Measurements from ENCODE around the gene ZG16B.

ZG16B gene

DNA sequence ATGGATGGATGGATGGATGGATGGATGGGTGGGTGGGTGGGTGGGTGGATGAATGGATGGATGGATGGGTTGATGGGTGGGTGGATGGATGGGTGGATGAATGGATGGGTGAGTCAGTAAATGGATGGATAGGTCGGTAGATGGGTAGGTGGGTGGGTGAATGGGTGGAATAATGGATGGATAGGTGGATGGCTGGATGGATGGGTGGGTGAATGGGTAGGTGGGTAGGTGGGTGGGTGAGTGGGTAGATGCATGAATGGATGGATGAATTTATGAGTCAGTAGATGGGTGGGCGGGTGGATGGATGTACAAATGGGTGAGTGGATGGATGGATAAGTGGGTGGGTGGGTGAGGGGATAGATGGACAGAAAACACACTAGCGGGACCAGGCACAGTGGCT, 4.9 kb downstream of the ZG16B start:
- no peak for DNase-seq
- Histone ChIP-seq H3K9me3 (ENCODE audit: control insufficient read depth, low read length) (no peaks in the 10 kb centered on the region), H3K4me3 (ENCODE audit: insufficient read depth, low read depth, low read length, poor library complexity, severe bottlenecking) (no peak overlapping the region), H3K27ac (ENCODE audit: insufficient read depth, low read length, poor library complexity, severe bottlenecking) (no peak overlapping the region), H3K27me3 (replicated peaks; ENCODE audit: control insufficient read depth, insufficient read depth, low read length, poor library complexity, severe bottlenecking) (no peaks in the 10 kb centered on the region), H3K4me1 (ENCODE audit: control insufficient read depth, insufficient read depth, low read length, poor library complexity, severe bottlenecking) (peaks cover under 1% of the 10 kb centered on the region), H3K36me3 (ENCODE audit: control insufficient read depth, insufficient read depth, low read length) (no peaks in the 10 kb centered on the region)

DNA sequence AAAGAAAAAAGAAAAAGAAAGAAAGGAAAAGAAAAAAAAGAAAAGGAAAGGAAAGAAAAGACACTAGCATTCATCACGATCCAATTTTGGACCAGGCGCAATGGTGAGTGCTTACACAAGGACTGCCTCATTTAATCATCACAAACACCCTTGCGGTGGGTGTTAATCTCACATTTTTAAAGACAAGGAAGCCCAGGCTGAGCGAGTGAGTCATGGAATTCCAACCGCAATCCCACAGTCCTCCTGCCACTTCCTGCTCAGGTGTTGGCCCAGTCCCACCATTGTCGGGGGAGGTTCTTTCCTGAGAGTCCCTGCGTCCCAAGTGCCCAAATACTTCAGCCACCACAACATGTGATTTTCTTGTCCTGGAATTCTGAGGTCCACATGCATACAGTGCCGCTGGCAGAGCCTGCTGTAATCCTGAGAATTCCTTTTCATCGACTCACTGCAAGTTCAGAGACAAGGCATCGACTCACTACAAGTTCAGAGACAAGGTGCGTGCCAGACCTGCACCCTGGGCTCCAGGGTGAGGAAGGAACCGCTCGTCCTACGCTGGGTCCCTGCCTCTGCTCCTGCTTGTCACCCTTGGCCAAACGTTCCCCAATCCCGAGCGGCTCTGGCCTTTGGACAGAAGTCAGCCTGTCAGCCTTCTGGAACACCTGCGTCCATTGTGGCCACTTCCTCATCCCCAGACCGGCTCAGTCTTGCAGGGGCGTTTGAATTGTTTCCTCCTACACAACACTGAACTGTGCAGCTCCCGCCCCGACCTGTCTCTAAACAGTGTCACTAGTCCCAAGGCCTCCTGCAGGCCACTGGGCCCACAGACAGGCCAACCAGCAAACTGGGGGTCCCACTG, 5.8 kb downstream of the ZG16B start:
- Histone ChIP-seq H3K27ac (ENCODE audit: insufficient read depth, low read length, poor library complexity, severe bottlenecking) (no peak overlapping the region), H3K36me3 (ENCODE audit: control insufficient read depth, insufficient read depth, low read length) (no peaks in the 10 kb centered on the region), H3K4me3 (ENCODE audit: insufficient read depth, low read depth, low read length, poor library complexity, severe bottlenecking) (no peak overlapping the region), H3K27me3 (replicated peaks; ENCODE audit: control insufficient read depth, insufficient read depth, low read length, poor library complexity, severe bottlenecking) (no peaks in the 10 kb centered on the region), H3K9me3 (ENCODE audit: control insufficient read depth, low read length) (no peaks in the 10 kb centered on the region), H3K4me1 (ENCODE audit: control insufficient read depth, insufficient read depth, low read length, poor library complexity, severe bottlenecking) (peaks cover 9% of the 10 kb centered on the region)
- no peak for DNase-seq

DNA sequence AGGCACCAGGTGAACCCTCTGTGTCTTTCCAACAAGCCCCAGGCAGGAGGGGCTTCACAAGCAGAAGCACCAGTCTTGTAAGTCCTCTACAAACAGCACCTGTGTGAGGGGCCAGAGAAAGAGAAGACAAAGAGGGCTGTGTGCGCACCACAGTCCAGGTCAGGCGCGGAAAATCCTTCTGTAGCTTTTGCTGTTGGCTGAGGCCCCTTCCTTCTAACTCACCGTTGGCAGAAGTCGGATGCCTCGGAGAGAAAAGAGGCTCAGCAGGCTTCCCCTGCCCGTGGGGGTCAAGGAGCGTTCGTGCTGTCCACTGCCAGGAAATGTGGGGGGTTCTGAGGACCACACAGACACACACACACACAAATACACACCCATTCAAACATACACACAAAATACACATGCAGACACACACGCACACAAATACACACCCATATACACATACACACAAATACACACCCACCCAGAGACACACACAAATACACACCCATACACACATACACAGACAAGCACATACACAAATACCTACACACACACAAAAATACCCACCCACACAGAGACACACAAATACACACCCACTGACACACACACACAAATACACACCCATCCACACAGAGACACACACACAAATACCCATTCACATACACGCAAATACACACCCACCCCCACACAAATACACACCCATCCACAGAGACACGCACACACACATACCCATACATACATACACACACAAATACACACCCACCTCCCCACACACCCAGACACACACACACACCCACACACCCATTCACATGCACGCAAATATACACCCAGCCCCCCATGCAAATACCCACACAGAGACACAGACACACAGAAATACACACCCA, 6.8 kb downstream of the ZG16B start:
- Histone ChIP-seq H3K4me1 (ENCODE audit: control insufficient read depth, insufficient read depth, low read length, poor library complexity, severe bottlenecking) (peaks cover 19% of the 10 kb centered on the region), H3K36me3 (ENCODE audit: control insufficient read depth, insufficient read depth, low read length) (no peaks in the 10 kb centered on the region), H3K27me3 (replicated peaks; ENCODE audit: control insufficient read depth, insufficient read depth, low read length, poor library complexity, severe bottlenecking) (no peaks in the 10 kb centered on the region), H3K27ac (ENCODE audit: insufficient read depth, low read length, poor library complexity, severe bottlenecking) (no peak overlapping the region), H3K9me3 (ENCODE audit: control insufficient read depth, low read length) (no peaks in the 10 kb centered on the region), H3K4me3 (ENCODE audit: insufficient read depth, low read depth, low read length, poor library complexity, severe bottlenecking) (no peak overlapping the region)
- DNase-seq, result no peak

DNA sequence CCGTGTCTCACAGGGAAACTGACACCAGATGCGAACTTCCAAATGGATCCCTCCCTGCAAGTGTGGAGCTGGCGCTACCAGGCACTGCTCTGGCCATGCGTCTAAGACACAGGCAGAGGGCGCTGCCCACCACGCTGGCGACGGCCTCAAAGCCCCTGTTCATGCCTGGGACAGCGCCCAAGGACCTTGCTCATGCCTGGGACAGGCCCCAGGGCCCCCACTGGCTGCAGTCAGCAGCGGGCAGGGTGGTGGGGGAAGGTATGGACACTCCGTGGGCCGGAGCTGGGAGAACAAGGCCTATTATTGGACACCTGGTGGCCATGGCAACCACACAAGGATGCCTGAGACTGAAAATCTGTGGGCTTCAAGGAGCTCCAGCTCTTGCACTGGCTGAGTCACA, 8.8 kb downstream of the ZG16B start:
- Histone ChIP-seq H3K27me3 (replicated peaks; ENCODE audit: control insufficient read depth, insufficient read depth, low read length, poor library complexity, severe bottlenecking) (no peaks in the 10 kb centered on the region), H3K4me1 (ENCODE audit: control insufficient read depth, insufficient read depth, low read length, poor library complexity, severe bottlenecking) (peaks cover 27% of the 10 kb centered on the region), H3K9me3 (ENCODE audit: control insufficient read depth, low read length) (no peaks in the 10 kb centered on the region), H3K4me3 (ENCODE audit: insufficient read depth, low read depth, low read length, poor library complexity, severe bottlenecking) (no peak overlapping the region), H3K36me3 (ENCODE audit: control insufficient read depth, insufficient read depth, low read length) (no peaks in the 10 kb centered on the region), H3K27ac (ENCODE audit: insufficient read depth, low read length, poor library complexity, severe bottlenecking) (no peak overlapping the region)
- DNase-seq, result peak; percentile 13 to 43 (median 40)

DNA sequence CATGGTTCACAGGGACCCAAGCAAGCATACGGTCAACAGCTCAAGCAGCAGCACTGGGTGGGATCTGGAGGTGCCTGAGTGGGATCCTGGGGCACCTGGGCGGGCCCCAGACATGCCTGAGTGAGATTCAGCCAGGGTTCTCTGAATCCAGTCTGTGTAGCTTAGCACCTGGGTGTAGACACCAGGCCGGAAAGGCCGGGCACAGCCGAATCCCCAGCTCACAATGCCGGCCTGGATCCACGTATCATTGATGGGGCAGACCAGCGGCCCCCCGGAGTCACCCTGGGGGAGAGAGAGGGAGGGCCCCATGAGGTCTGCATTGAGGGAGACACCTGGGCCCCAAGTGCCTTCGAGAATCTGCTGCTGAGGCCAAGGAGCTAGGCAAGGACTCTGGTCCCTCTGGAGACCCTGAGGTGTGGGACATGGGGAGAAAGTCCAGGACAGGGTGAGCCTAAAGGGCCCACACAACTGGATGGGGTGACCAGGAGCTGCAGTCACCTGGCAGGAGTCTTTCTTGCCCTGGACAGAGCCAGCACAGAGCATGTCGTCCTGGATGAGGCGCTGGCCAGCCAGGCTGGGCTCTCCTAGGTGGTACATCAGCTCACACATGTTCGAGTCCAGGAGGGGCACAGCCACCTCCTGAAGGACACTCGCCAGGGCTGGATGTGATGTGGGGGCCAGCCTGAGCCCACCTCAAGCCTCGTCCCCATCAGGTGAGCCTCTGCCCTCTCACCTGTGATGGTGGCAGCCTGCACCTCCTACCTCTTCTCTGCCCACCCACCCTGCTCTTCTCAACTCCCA, 9.7 kb downstream of the ZG16B start:
- Histone ChIP-seq H3K4me3 (ENCODE audit: insufficient read depth, low read depth, low read length, poor library complexity, severe bottlenecking) (no peak overlapping the region), H3K9me3 (ENCODE audit: control insufficient read depth, low read length) (no peaks in the 10 kb centered on the region), H3K27ac (ENCODE audit: insufficient read depth, low read length, poor library complexity, severe bottlenecking) (no peak overlapping the region), H3K36me3 (ENCODE audit: control insufficient read depth, insufficient read depth, low read length) (no peaks in the 10 kb centered on the region), H3K27me3 (replicated peaks; ENCODE audit: control insufficient read depth, insufficient read depth, low read length, poor library complexity, severe bottlenecking) (no peaks in the 10 kb centered on the region), H3K4me1 (ENCODE audit: control insufficient read depth, insufficient read depth, low read length, poor library complexity, severe bottlenecking) (peaks cover 27% of the 10 kb centered on the region)
- DNase-seq, result no peak

DNA sequence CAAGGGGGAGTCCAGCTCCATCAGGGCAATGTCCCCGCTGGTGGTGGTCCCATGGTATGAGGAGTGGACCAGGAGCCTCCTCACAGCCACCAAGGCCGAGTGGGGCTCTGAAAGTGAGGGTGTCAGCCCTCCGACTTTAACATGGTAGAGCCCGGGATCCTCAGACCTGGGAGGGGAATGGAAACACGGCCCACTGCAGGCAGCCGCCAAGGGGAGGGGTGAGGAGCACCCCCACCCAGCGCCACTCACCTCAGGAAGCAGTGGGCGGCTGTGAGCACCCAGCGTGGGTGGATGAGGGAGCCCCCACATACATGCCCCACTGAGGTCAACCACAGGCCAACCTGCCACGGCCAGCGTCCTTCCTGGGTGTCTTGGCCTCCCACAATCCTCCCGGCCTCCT, 10.8 kb downstream of the ZG16B start:
- Histone ChIP-seq H3K4me3 (ENCODE audit: insufficient read depth, low read depth, low read length, poor library complexity, severe bottlenecking) (no peak overlapping the region), H3K9me3 (ENCODE audit: control insufficient read depth, low read length) (no peaks in the 10 kb centered on the region), H3K4me1 (ENCODE audit: control insufficient read depth, insufficient read depth, low read length, poor library complexity, severe bottlenecking) (peaks cover 27% of the 10 kb centered on the region), H3K27me3 (replicated peaks; ENCODE audit: control insufficient read depth, insufficient read depth, low read length, poor library complexity, severe bottlenecking) (no peaks in the 10 kb centered on the region), H3K27ac (ENCODE audit: insufficient read depth, low read length, poor library complexity, severe bottlenecking) (no peak overlapping the region), H3K36me3 (ENCODE audit: control insufficient read depth, insufficient read depth, low read length) (no peaks in the 10 kb centered on the region)
- no peak for DNase-seq

DNA sequence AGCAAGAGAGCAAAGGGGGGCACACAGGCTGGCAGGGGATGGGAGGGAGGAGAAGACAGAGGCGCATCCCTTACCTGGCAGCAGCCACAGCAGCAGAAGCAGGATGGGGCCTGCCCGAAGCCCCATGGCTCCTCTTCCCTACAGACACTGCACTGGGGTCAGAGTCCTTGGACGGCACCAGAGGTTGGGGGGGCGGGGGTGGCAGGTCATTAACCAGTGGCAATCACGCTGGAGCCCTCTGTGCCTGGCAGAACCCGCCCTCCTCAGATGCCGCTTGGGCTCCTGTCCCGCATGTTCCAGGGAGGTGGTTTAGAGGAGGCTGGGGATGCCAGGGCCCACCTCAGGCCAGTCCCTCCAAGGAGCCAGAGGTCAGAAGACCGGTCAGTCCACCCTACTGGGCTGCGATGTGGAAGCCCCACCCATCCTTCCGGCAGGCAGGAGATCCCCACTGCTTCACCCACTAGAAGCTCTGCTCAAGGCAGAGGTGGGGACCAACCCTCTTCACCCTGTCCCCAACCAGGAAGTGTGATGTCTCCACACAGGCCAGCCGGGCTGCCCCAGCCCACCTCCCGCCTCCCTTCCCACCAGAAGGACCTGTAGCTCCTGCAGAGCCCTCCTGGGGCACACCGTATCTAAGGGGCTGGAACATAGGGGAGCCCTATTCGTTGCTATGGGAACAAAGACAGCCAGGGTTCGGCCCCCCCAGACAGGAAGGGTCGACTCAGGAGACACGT, 11.7 kb downstream of the ZG16B start:
- H3K27me3 ChIP-seq (replicated peaks; ENCODE audit: control insufficient read depth, insufficient read depth, low read length, poor library complexity, severe bottlenecking), result no peaks in the 10 kb centered on the region
- H3K36me3 ChIP-seq (ENCODE audit: control insufficient read depth, insufficient read depth, low read length), result no peaks in the 10 kb centered on the region
- peak overlapping the region; percentile 28 for H3K27ac ChIP-seq (ENCODE audit: insufficient read depth, low read length, poor library complexity, severe bottlenecking)
- H3K4me3 ChIP-seq (ENCODE audit: insufficient read depth, low read depth, low read length, poor library complexity, severe bottlenecking), result peak overlapping the region; percentile 11
- H3K4me1 ChIP-seq (ENCODE audit: control insufficient read depth, insufficient read depth, low read length, poor library complexity, severe bottlenecking), result peaks cover 27% of the 10 kb centered on the region
- H3K9me3 ChIP-seq (ENCODE audit: control insufficient read depth, low read length), result no peaks in the 10 kb centered on the region
- DNase-seq, result no peak

DNA sequence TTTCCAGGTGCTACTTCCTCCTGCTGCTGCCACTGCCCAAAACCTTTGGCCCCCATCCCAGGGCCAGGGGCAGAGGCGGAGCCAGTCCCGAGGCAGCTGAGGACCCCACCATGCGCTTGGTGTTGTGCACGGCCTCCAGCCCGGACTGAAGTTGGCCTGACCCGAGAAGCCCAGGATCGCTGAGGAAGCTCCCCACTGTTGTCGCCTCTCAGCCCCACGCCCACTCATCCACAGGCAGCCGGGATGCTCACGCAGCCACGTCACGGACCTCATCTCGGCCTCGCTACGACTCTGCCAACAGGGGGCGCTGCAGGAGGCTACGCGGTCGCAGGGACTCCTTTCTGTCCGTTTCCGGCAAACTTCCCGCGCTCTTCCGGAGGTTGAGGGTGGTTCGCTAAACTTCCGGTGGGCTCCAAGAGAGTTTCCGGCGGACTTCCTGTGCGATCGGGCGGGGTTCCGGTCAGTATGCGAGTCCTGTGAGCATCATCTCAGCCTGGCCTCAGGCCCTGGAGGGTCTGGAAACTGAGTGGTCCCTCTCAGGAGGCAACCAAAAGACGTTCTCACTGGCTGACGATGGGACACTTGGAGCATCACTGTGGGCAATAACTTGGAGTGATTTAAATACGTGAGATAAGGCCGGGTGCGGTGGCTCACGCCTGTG, 12.4 kb downstream of the ZG16B start:
- Histone ChIP-seq H3K27ac (ENCODE audit: insufficient read depth, low read length, poor library complexity, severe bottlenecking) (peak overlapping the region; percentile 28), H3K36me3 (ENCODE audit: control insufficient read depth, insufficient read depth, low read length) (no peaks in the 10 kb centered on the region), H3K9me3 (ENCODE audit: control insufficient read depth, low read length) (no peaks in the 10 kb centered on the region), H3K27me3 (replicated peaks; ENCODE audit: control insufficient read depth, insufficient read depth, low read length, poor library complexity, severe bottlenecking) (no peaks in the 10 kb centered on the region), H3K4me1 (ENCODE audit: control insufficient read depth, insufficient read depth, low read length, poor library complexity, severe bottlenecking) (peaks cover 27% of the 10 kb centered on the region), H3K4me3 (ENCODE audit: insufficient read depth, low read depth, low read length, poor library complexity, severe bottlenecking) (peak overlapping the region; percentile 11)
- DNase-seq, result peak; percentile 19 to 51 (median 43)

DNA sequence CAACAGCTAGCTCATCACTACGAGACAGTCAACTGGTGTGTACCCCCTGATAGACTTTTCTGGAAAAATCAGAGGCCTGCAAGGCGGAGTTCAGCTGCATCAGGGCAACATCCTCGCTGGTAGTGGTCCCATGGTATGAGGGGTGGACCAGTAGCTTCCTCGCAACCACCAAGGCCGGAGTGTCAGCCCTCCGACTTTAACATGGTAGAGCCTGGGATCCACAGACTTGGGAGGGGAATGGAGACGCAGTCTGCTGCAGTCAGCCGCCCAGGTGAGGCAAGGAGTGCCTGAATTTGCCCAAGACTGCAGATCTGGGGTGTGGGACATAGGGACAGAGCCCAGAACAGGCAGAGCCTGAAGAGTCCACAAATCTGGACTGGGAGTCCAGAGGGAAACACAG, 13.4 kb downstream of the ZG16B start:
- H3K4me1 ChIP-seq (ENCODE audit: control insufficient read depth, insufficient read depth, low read length, poor library complexity, severe bottlenecking), result peaks cover 27% of the 10 kb centered on the region

More for the DNA sequence above, 13.4 kb downstream of the ZG16B start:
- DNase-seq, result no peak
- Histone ChIP-seq H3K27ac (ENCODE audit: insufficient read depth, low read length, poor library complexity, severe bottlenecking) (no peak overlapping the region), H3K9me3 (ENCODE audit: control insufficient read depth, low read length) (no peaks in the 10 kb centered on the region), H3K4me3 (ENCODE audit: insufficient read depth, low read depth, low read length, poor library complexity, severe bottlenecking) (no peak overlapping the region), H3K36me3 (ENCODE audit: control insufficient read depth, insufficient read depth, low read length) (no peaks in the 10 kb centered on the region), H3K27me3 (replicated peaks; ENCODE audit: control insufficient read depth, insufficient read depth, low read length, poor library complexity, severe bottlenecking) (no peaks in the 10 kb centered on the region)
